Stomach smooth muscle (tissue), 2 donors: Measurements from ENCODE around the gene PTPRN2.

Source experiments
- H3K27ac ChIP-seq: one replicate; pipeline ENCODE4 v1.7.0; 2013; ENCODE audit warnings: mild to moderate bottlenecking, low read length, inconsistent platforms
- H3K27me3 ChIP-seq, 2 donors: one replicate each; pipeline ENCODE4 v1.7.0; 2013; ENCODE audit warnings: low read length in 2 of 2; ENCODE audit not compliant: insufficient read depth in 2 of 2, control insufficient read depth in 1 of 2
- H3K36me3 ChIP-seq, 2 donors: one replicate each; pipeline ENCODE4 v1.7.0; 2013; ENCODE audit warnings: low read length in 2 of 2; ENCODE audit not compliant: control insufficient read depth in 2 of 2, insufficient read depth in 2 of 2
- H3K4me1 ChIP-seq: one replicate; pipeline ENCODE4 v1.7.0; 2013; ENCODE audit warnings: low read length; ENCODE audit not compliant: control insufficient read depth, insufficient read depth
- H3K4me3 ChIP-seq, 2 donors: one replicate each; pipeline ENCODE4 v1.7.0; 2013; ENCODE audit warnings: low read length in 2 of 2
- H3K9ac ChIP-seq, 2 donors: one replicate each; pipeline ENCODE4 v1.7.0; 2013; ENCODE audit warnings: low read length in 2 of 2, mild to moderate bottlenecking in 1 of 2
- H3K9me3 ChIP-seq, 2 donors: one replicate each; pipeline ENCODE4 v1.7.0; 2013; ENCODE audit warnings: low read length in 2 of 2; ENCODE audit not compliant: control insufficient read depth in 2 of 2
- donor health status: healthy.
- donor health status: Pancreatic carcinoma.

The PTPRN2 gene

DNA sequence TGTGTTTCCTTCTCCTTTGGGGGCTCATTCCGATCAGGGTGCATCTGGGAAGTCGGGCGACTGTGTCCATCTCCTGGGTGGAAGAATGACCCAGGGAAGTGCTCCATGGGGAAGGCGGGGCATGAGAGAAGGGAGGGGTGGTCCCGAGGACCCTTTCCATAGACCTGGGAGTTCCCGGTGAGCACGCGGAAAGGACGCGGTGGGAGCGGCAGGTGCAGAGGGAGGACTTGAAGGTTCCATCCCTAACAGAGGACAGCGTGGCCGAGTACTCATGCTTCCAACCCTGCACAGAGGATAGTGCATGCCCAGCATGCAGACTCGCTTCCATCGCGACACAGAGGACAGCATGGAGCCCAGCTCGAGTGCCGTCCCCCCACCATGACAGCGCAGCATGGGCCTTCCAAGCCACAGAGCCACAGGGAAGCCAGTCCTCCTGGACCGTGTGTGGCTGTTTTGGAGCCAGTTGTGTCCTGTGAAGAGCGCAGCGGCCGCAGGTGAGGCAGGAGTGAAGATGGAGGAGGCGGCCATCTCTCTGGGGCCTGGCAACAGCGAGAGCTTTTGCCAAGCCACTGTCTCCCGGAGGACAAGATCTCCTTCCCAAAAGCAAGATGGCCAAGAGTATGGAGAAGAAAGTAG is 969.4 kb downstream of the PTPRN2 start:
- Histone ChIP-seq H3K9me3 (no peaks in the 10 kb centered on the region), H3K4me1 (peaks cover 4% of the 10 kb centered on the region), H3K9ac (no peak overlapping the region), H3K27me3 (peaks cover 0 to 6% of the 10 kb centered on the region in 2 donors), H3K4me3 (no peak overlapping the region), H3K27ac (no peak overlapping the region), H3K36me3 (no peaks in the 10 kb centered on the region)

- Histone ChIP-seq H3K4me1 (peaks cover 5% of the 10 kb centered on the region), H3K36me3 (no peaks in the 10 kb centered on the region), H3K4me3 (no peak overlapping the region), H3K9me3 (no peaks in the 10 kb centered on the region), H3K27ac (no peak overlapping the region), H3K9ac (no peak overlapping the region), H3K27me3 (peaks cover 2 to 9% of the 10 kb centered on the region in 2 donors)
Observed at GRCh38 chr7:157617401-157617800, 970.2 kb downstream of the PTPRN2 start.

GRCh38 chr7:157616931-157617330 is 970.7 kb downstream of the PTPRN2 start:
- peaks cover 8% of the 10 kb centered on the region for H3K4me1 ChIP-seq
- peaks cover 4 to 12% of the 10 kb centered on the region in 2 donors for H3K27me3 ChIP-seq
- no peaks in the 10 kb centered on the region for H3K9me3 ChIP-seq
- H3K4me3 ChIP-seq: no peak overlapping the region
- no peak overlapping the region for H3K9ac ChIP-seq
- no peaks in the 10 kb centered on the region for H3K36me3 ChIP-seq
- H3K27ac ChIP-seq: no peak overlapping the region

GRCh38 chr7:157616426-157616825 is 971.2 kb downstream of the PTPRN2 start:
- peaks cover 8% of the 10 kb centered on the region for H3K4me1 ChIP-seq
- H3K27ac ChIP-seq: no peak overlapping the region
- no peak overlapping the region for H3K4me3 ChIP-seq
- H3K9ac ChIP-seq: no peak overlapping the region
- no peaks in the 10 kb centered on the region for H3K36me3 ChIP-seq
- H3K9me3 ChIP-seq: no peaks in the 10 kb centered on the region
- peaks cover 4 to 13% of the 10 kb centered on the region in 2 donors for H3K27me3 ChIP-seq

GRCh38 chr7:157615852-157616251 is 971.8 kb downstream of the PTPRN2 start:
- no peaks in the 10 kb centered on the region for H3K9me3 ChIP-seq

GRCh38 chr7:157615101-157615817 is 972.4 kb downstream of the PTPRN2 start:
- Histone ChIP-seq H3K27ac (no peak overlapping the region), H3K4me3 (no peak overlapping the region), H3K9me3 (no peaks in the 10 kb centered on the region), H3K27me3 (peaks cover 4 to 13% of the 10 kb centered on the region in 2 donors), H3K9ac (no peak overlapping the region), H3K36me3 (no peaks in the 10 kb centered on the region), H3K4me1 (peaks cover 8% of the 10 kb centered on the region)

More at GRCh38 chr7:157615852-157616251, 971.8 kb downstream of the PTPRN2 start:
- Histone ChIP-seq H3K4me1 (peaks cover 8% of the 10 kb centered on the region), H3K27ac (no peak overlapping the region), H3K9ac (no peak overlapping the region), H3K4me3 (no peak overlapping the region), H3K36me3 (no peaks in the 10 kb centered on the region), H3K27me3 (peaks cover 4 to 13% of the 10 kb centered on the region in 2 donors)

DNA sequence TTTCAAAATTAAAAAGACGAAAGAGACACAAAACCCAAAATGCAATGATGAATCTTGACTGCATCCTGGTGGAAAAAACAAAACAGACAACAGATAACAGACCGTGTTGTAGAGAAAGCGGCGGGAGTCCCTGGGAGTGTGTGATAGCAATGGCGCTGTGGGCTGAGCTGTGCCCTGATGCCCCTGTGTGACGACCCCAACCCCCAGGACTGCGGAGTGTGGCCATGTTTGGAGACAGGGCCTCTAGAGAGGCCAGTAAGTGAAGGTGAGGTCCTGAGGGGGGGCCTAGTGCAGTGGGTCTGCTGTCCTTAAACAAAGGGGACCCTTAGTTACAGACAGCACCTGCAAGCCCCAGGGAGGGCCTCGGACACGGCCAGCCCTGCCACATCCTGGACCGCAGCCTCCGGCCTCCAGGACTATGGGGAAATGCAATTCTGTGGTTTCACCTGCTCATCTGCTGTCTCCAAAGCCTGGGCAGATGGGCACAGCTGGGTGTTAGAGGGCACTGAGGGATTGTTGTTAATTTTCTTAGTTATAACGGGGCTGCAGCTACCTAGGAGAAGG is 973.1 kb downstream of the PTPRN2 start:
- Histone ChIP-seq H3K9me3 (peaks cover 0 to 3% of the 10 kb centered on the region in 2 donors), H3K9ac (no peak overlapping the region), H3K4me1 (peaks cover 8% of the 10 kb centered on the region), H3K27me3 (peaks cover 4 to 13% of the 10 kb centered on the region in 2 donors), H3K36me3 (no peaks in the 10 kb centered on the region), H3K4me3 (no peak overlapping the region), H3K27ac (no peak overlapping the region)

DNA sequence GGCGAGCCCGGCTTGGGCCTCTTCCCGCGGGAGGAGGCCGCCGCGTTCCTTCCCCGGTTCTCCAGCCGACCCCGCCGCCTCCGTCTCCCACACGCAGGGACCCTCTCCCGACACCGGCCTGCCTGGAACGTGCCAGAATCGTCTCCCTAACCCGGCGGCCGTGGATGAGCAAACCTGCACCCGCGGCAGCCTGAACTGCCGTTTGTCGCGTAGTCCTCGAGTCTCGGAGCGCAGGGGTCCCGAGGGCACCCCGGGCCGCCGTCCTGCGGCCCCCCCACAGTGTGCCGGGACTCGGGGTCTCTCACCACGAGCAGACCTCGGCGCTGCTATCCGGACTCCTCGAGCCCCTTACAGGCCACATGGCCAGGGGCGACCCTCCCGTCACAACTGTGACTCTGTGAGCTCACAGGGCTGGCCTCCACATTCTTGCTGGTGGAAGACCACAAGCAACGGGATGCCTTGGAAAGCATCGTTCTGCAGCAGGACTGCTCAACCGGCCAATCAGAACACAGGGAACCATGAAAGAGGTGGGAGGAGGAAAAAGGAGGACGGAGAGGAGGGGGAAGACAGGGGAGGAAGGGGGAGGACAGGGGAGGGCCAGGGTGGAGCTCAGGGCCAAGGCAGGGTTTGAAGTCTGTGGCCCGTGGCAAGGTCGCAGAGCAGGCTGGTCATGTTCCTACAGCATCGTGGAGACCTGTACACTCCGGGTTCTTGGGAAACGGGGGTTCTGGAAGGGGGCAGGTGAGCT is 973.9 kb downstream of the PTPRN2 start:
- no peak overlapping the region for H3K9ac ChIP-seq
- peaks cover 4 to 13% of the 10 kb centered on the region in 2 donors for H3K27me3 ChIP-seq
- H3K4me1 ChIP-seq: peaks cover 8% of the 10 kb centered on the region
- H3K27ac ChIP-seq: no peak overlapping the region
- peaks cover 0 to 5% of the 10 kb centered on the region in 2 donors for H3K9me3 ChIP-seq
- peak overlapping the region; percentile 58 to 74 for H3K4me3 ChIP-seq
- H3K36me3 ChIP-seq: no peaks in the 10 kb centered on the region

DNA sequence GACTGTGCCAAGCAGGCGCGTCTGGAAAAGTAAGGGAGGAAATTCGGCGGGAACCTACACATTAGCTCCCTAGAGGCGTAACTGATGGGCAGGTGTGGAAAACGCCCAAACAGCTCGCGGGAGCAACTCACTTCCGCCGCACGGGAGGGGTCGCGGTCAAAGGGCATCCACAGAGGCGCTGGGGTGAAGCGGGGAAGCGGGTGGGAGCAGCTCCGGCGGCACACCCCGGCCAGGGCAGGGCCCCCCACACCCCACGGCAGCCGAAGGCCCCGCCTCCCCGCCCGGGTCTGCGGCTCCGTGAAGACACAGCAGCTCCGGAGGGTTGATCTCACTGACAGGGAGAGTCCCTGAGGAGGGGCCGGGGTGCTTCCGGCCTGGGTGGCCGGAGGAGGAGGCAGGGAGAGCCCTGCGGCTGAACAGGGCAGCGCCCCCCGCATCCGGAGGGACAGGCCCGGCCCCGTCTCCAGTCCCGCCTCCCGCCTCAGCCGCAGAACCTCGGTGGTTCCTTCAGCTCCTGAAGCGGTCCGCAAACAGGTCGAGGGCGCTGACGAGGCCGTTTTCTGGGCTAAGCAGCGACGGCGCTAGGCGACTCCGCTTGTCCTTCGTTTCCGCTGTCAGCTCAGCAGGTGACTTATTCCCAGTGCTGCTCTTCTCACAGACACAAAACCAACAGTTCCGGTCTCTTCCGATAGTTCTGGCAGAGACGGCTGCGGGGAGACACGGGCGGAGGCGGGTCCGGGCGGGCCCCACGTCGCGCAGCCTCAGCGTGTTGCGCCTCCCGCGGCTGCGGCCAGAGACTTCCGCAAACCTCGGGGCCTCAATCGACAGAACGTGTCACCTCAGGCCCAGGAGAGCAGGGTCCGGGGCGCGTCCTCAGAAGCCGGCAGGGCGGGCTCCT is 974.7 kb downstream of the PTPRN2 start:
- H3K9me3 ChIP-seq: peaks cover 0 to 5% of the 10 kb centered on the region in 2 donors
- H3K9ac ChIP-seq: peak overlapping the region; percentile 14 to 29
- peaks cover 4 to 13% of the 10 kb centered on the region in 2 donors for H3K27me3 ChIP-seq
- H3K36me3 ChIP-seq: no peaks in the 10 kb centered on the region
- peaks cover 8% of the 10 kb centered on the region for H3K4me1 ChIP-seq
- H3K4me3 ChIP-seq: peak overlapping the region; percentile 58 to 74
- H3K27ac ChIP-seq: no peak overlapping the region
